Measurements from ENCODE around the gene SAPCD1. TPM values are rescaled to one million over a fixed set of nuclear protein-coding genes. Genes with fewer than 3 reads are reported as not detected.

SAPCD1 gene
- total RNA-seq, 1 experiment from 2014 or later, result 1.6 TPM

DNA sequence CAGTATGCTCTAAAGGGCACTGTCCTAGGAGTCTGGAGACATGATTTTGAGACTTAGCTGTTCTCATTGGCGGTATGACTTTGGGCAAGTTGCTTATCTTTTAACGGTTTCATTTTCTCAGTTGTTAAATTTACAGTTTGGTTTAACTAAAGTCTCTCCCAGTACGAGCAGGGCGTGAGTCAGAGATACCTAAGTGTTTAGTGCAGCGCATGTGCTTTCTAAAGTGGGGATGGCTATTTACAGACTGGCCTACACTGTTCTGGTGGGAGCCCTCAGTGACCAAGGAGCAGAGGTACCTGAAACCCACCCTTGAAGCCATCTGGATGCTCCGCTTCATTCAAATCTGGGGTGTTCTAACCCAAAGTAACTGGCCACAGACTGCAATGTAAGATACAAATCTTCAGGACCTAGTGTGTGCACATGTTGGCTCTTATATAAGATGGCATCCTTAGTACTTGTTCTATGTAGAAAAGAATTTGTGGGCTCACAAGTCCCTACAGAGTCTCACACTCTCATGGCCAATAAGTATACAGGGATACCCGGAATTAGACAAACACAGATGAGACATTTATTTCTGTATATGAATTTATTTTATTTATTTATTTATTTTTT is 11.9 kb upstream of the SAPCD1 start:
- peak; percentile 74 for DNase-seq (ENCODE audit: low read depth)

DNA sequence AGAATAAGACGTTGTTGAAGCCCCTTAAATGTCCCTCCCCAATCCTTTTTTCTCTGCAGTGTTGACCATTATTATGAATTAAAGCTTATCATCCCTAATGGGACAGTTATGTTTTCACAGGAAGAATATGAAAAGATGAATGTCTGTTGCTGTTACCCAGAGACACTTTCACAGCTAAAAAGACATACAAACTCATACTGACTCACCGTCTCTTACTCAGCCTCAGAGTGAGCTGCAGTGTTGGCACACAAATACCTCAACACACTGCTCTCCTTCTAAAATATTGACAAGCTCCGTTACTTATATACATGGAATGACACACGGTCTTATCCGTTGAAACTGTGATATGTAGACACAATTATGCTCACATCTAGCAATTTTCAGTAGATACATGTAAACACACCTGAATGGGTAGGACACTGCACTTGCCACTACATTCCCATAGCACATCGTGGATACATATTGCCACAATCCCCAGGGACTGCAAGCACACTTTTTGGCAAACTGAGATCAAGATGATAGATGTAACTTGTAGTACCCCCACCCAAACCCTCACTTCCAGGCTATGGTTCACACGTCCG is 9.6 kb upstream of the SAPCD1 start:
- peak; percentile 86 for DNase-seq (ENCODE audit: low read depth)

DNA sequence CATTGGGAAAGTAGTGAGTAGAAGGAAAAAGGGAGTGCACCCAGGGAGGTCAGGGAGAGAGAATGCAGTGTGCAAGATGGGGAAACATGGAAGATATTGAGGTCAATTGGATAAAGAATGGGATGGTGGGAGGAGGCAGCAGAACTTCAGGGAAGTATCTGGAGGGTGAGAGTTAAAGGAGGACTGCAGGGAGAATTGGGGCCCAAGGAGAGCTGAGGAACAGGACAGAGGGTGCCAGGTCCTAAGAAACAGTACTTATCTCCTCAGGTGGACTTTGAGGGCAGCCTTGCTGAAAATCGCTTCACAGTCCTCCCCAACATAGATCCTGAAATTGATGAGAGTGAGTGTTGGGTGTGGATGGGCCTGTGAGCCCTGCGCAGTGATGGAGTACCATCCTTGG is 4.2 kb upstream of the SAPCD1 start:
- DNase-seq (ENCODE audit: low read depth), result no peak

DNA sequence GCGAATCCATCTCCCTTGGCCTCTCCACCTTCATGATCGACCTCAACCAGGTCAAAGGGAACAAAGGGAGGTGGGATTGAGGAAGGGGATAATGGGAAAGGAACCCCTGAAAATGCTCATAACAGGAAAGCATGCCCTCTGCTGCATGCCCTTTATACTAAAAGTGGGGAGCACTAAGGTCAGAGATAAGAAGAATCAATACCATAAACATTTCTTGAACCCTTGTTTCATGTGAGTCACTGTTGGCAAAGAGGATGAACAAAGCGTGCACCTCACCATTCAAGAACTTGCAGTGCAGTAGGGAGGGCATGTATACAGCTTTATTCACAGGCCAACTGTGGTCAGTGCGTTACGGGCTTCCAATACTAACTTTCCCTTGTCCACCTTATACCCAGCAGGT is 1.7 kb upstream of the SAPCD1 start:
- no peak for DNase-seq (ENCODE audit: low read depth)

DNA sequence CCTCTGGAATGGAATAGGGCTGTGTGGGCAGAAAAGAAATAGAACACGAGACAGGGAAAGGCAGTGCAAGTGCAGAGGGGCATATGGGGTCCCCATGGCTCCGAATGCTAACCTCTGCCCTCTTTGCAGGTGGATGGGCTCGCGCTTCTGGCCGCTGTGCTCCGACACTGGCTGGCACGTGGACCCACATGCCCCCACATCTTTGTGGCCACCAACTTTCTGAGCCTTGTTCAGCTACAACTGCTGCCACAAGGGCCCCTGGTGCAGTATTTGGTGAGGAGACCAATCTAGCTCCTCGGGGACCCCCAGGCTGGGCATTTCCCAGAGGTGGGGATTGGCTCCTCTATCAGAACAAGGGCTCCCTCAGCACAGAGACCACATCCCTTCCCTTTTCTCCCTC is 1.1 kb upstream of the SAPCD1 start:
- DNase-seq (ENCODE audit: low read depth), result no peak

DNA sequence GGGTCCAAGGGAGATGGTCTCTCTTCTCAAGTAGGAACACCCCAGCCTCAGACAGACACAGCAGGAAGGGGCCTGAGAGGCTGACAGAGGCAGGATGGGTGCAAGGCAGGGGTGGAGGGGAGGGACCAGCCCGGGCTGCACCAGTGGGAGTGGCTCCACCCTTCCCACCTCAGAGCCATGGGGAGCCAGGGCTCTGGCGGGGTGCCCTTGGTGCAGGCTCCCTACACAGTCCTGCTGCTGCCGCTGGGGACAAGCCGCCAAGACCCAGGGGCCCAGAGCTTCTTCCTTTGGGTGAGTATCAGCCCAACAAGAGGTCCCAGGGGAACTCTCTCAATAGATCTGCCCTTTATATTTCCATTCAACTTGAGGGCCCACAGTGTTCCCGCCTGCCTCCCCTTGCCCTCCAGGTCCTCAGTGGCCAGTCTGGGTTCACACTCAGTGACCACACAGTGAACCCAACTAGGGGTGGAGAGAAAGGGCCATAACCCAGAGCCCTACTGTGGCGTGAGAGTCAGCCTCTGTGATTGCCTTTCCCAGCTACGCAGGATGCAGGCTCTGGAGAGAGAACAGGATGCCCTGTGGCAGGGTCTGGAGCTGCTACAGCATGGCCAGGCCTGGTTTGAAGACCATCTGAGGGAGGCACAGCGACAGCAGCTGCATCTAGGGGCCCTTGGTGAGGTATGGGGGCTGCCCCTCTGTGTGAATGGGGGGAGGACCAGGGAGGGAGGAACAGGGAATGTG is 592 bp downstream of the SAPCD1 start:
- DNase-seq (ENCODE audit: low read depth), result no peak

DNA sequence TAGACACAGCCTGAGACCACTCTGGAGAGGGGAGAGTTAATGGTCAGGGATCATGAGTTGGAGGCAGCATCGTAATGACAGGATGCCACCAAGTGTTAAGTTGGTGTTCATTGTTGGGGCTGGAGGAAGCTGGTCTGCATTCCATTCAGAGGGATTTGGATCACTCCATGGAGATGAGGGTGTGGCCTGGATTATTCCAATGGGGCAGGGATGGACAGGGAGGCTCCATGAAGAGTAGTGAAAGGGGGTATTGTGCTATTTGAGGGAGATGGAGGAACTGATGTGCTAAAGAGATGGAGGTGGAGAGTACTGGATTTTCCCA is 1.1 kb downstream of the SAPCD1 start:
- DNase-seq (ENCODE audit: low read depth), result no peak

DNA sequence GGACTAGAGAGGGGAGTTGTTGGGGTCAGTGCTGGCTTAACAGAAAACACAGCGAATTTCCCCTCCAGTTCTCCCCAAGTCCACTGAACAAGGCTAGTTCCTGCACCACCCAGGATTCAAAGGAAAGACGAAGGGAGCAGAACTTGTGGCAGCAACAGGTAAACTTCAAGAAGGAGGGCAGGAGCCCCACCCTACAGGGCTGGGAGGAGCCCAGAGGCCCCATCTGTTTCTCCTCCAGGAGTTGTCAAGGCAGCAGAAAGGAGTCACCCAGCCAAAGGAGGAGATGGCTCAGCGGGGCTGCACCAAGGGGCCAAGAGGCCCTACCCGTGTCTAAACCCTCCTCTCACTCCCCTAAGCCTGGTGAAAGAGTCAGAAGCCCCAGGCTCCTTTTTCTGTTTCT is 1.7 kb downstream of the SAPCD1 start:
- no peak for DNase-seq (ENCODE audit: low read depth)

DNA sequence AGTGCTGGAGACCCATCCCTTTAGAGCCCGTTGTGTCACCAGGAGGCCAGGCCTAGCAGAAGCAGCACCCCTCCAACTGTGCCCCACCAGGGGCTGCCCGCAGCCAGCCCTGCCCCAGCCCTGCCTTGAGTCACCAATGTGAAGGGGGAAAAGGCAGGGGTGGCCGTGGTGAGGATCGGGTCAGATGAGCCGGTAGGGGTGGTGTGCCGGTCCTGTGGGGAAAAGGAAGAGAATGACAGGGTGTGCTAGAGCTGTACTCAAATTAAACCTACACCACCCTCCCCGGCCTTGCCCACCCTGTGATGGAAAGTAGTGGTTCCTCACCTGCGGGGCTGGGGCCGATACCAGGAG is 3.1 kb downstream of the SAPCD1 start:
- no peak for DNase-seq (ENCODE audit: low read depth)

DNA sequence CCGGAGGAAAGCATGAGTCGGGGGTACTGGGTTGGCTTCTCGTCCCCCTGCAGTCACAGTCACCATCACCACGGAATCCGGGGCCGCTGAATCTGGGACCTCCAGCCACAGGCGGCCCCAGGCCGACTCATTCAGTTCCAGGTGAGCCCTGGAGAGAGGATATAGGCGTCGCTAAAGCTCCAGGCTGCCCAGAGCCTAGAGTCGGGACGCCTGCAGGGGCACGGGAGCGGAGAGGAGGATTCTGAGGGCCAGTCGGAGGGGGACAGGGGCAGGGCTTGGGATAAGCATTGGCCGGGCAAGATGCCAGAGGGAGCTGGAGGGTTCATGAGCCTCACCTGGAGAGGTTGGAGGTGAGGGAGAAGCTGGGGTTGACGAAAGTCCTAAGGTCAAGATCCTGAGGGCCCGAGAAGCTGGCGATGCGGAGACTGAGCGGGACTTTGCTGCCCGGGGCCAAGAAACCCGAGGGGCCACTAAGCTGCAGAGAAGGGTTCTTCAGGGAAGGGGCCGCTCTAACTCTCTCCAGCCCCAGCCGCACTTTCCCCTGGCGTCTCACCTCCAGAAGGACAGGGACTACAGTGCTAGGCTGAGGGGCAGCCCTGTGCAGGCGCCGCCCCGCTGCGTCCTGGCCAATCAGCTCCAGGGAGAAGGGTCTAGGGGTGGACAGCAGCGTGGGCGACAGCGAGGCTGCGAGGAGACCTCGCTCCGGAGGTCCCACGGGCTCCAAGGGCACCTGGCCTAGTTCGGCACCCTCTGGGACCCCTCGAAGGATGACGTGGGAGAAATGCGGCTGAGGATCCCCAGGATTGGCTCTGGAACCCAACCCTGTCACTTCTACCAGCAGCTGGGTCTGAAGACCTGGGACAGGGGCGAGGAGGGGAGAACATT is 3.7 kb downstream of the SAPCD1 start:
- no peak for DNase-seq (ENCODE audit: low read depth)

DNA sequence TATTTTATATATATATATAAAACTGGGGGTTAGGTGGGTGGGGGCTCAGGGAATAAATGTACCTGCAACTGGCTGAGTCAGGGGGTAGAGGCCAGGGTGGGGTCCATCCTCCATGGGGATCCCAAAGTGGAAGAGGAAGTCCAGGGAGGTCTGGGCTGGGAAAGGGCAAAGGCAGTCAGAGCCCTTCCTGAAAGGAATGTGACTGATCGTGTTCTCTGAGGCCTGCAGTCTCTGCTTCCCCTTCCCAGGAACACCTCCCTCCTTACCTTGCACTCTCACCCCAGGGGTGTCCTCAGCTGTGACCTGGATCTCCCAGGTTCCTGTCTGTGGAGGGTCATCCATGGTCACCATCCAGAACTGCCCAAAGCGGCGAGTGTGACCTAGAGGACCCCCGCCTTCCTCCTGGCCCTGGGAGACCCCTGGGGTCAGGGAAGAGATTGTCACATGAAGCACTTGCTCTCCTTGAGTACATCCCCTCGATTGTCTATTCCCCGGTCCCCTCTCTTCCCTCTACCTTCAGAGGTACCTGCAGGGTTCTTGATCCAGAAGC is 4.7 kb downstream of the SAPCD1 start:
- DNase-seq (ENCODE audit: low read depth), result no peak

DNA sequence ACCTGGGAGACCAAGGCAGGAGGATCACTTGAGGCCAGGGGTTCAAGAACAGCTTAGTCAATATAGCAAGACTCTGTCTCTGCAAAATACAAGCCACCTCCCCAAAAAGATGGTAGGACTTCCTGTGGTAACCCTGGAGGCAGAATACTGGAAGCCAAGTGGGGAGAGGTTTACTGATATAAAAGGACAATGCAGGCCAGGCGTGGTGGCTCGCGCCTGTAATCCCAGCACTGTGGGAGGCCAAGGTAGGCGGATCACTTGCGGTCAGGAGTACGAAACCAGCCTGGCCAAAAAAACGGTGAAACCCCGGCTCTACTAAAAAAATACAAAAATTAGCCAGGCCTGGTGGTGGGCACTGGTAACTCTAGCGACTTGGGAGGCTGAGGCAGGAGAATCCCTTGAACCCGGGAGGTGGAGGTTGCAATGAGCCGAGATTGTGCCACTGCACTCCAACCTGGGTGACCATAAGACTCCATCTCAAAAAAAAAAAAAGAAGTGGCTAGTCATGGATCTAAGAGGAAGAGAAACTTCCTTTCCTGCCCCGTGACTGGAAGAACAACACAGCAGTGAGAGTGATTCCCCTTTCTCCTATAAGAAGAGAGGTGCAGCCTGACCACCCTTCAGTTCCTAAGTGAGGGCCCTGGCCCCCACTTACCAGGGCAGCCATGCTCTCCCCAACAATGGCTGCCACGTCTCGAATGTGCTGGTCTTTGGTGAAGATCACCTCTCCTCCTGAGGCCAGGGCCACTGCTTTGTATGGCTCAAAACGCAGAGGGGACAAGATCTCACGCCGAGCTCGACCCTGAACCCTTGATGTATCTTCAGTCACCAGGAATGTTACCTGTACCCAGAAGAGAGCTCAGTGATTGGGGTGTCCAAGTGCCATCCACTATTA is 6.2 kb downstream of the SAPCD1 start:
- DNase-seq (ENCODE audit: low read depth), result no peak

DNA sequence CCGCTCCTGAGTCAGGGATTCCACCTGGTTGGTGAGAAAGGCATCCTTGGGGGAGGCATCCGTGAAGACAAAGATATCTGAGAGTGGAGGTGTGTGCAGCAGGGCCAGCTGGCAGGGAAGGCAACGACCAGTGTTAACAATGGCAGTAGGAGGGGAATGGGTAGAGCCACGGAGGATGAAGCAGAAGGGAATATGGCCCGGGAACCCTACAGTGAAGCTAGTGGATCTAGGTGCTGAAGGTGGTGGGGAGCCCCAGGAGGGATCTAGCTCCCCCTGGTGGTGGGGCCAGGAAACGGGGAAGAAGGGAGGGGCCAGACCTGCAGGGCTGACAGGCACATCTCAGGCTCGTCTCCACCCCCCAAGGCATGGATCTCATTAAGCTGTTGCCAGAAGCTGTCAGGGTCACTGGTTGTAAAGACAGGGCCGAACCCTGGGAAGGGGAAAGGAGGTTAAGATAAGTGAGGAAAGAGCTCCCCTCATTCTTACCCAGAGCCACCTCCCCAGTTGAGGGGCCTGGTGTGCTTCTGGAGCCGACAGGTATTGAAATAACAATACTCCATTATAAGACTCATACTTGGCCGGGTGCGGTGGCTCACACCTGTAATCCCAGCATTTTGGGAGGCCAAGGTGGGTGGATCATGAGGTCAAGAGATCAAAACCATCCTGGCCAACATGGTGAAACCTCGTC is 7.4 kb downstream of the SAPCD1 start:
- DNase-seq (ENCODE audit: low read depth), result peak; percentile 78

DNA sequence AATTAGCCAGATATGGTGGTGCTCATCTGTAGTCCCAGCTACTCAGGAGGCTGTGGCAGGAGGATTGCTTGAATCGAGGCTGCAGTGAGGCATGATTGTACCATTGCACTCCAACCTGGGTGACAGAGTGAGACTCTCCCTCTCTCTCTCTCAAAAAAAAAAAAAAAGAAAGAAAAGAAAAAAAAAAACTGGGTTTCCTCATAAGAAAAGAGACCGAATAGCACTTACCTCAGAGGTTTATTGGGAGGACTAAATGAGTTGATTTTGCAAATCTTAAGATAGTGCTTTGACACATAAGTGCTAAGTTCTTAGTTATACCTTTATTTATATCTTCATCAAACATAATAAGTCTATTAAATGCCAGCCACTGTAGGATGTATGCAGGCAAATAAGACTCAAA is 8.4 kb downstream of the SAPCD1 start:
- DNase-seq (ENCODE audit: low read depth), result no peak

DNA sequence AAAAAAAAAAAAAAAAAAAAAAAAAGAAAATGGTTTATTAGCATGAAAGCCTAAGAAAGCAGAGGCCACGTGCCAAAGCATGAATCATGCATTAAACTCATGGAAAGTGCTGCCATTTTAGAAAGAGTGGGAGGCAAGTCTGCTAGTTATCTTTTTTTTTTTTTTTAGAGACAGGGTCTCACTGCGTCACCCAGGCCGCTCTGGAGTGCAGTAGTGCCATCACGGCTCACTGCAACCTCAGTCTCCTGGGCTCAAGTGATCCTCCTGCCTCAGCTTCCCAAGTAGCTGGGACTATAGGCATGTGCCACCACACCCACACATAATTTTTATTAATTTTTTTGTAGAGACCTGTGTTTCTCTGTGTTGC is 9.5 kb downstream of the SAPCD1 start:
- peak; percentile 51 for DNase-seq (ENCODE audit: low read depth)

DNA sequence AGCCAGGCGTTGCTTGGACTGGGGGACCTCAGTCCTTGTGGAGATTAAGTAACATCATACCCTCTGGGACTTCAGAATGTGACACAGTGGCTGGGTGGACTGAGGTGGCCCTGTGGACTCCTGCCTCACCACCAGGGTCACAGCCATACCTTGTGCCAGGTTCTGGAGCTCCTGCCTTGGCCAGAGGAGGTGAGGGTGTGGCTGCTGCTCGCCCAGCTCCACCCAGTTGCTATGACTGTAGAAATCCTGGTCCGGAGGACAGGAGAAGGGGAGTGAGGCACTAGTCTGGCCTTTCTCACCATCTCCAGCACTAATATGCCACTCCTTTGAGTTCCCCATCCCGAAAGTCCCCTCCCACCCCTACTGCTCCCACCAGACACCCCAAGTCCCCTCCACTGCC is 12.7 kb downstream of the SAPCD1 start:
- DNase-seq (ENCODE audit: low read depth), result no peak

DNA sequence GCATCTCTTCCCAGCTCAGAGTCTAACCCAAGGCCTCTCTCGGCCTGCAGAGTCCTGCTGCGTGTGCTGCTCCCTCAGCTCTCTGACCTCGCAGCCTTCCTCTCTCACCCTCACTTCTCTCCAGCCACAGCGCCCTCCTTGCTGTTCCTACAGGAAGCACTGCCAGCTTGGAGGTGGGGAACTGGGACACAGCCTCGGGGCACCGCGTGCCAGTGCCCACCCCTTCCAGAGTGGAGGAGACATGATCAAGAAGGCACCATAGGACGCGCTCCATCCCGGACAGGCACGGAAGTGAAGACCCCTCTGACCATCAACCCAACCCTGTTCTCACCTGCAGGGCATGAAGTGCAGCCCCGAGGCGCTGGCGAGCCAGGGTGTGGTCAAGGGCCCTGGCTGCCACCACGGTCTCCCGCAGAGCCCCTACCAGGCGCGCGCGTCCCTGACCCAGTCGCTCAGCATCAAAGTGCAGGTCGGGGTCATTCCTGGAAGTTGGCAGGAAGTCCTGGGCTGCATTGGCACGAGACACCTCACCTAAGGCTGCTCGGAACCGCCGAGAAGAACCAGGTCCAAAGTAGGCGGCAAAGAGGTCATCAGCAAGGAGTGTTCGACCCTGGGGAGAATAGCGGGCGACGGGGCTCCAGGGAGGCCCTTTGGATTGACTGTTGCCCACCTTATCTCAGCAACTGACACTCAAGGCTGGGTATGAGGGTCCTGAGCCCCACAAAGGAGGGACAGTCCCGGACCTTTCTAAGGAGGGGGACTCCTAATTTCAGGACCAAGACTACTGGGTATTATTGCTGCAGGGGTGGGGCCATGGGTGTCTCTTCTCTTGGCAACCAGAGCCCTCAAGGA is 13.4 kb downstream of the SAPCD1 start:
- DNase-seq (ENCODE audit: low read depth), result no peak

DNA sequence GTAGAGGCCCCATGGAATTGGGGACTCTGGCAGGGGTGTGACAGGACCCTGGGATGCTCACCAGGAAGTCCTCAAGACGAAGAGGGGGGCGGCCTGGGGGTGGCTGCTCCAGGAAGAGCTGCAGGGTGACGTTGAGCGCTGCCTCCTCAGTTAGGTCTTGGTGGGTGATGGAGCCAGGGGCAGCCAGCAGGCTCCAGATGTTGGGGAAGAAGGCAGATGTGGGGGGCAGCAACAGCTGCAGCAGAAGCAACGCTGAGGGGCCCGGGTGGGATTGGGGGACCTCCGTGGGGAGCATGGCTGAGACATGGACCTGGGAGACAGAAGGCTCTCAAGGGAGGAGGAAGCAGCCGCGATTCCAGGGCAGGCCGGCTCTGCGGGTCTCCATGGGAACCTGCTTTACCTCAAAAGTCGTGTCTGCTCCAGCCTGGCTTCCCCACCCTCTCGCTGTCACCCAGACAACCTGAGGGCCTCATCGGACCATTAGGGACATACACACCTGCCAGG is 14.1 kb downstream of the SAPCD1 start:
- DNase-seq (ENCODE audit: low read depth), result no peak

DNA sequence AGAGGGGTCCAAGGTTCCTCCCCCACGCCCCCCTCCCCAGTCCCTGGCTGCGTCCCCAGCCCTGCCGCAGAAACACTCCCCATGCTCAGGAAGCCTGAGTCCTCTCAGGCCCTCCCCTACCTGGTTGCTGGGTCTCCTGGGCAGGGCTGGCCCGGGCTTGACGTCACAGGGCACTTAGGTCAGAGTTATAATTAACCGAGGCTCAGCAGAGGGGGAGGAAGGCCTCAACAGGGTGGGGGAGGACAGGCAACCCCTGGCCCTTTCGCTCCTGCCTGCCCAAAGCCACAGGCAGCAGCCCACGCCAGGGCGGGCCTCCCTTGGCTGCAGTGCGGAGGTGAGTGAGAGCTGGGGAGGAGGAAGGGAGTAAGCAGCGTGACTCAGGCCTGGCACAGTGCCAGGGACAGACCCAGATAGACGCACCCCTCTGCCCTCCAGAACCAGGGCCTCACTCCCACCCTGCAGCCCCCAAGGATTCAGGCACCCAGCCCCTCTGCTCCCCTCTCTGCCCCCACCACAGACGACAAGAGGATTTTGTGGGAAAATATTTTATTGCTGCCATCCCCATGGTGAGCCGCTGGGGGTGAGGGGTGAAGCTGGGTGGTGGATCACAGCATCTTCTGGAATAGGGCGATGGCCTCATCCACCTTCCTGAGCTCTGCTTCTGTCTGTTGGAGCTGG is 14.7 kb downstream of the SAPCD1 start, which contains the start of gene VWA7:
Gene VWA7, minus strand, starts transcription at position 340 of the 678 bp plus-strand sequence. CDS start 549 bp downstream, outside the sequence.
- peak; percentile 96 for DNase-seq (ENCODE audit: low read depth)
